B cell (primary cell): ENCODE data around the gene INO80D. TPM values are rescaled to one million over a fixed set of nuclear protein-coding genes. Genes with fewer than 3 reads are reported as not detected.

ENCODE experiments used
- ATAC-seq: fragments of 200-7000 bp; cut with Tn5 transposase; one replicate; pipeline ENCODE4 v1.10.0; 2021; ENCODE audit warnings: low read depth, mild to moderate bottlenecking, moderate number of reproducible peaks, moderate library complexity
- CTCF ChIA-PET: fragments of 350-600 bp; sonication (Branson Sonifier 250); formaldehyde crosslinking; loops from one replicate; lab custom pipeline; 2021; ENCODE audit warnings: antibody characterized with exemption, inconsistent platforms; lab: Charles Lee
- POLR2A ChIA-PET: fragments of 350-600 bp; sonication (Branson Sonifier 250); formaldehyde crosslinking; loops from one replicate; lab custom pipeline; 2021; ENCODE audit warnings: antibody characterized with exemption; lab: Charles Lee
- DNase-seq: peaks from one replicate; pipeline ENCODE4 v3.0.0; 2013
- H2AFZ ChIP-seq: 2 replicates; pipeline ENCODE4 v1.6.1; 2012; ENCODE audit warnings: mild to moderate bottlenecking, low read depth, low read length; ENCODE audit not compliant: insufficient read depth, poor library complexity, severe bottlenecking
- H3K27ac ChIP-seq, 2 donors: 1 replicate in 1 of 2; 2 replicates in 1 of 2; pipeline ENCODE4 v1.5.1; 2012 to 2013; ENCODE audit warnings: low read length in 2 of 2, mild to moderate bottlenecking in 2 of 2, moderate library complexity in 1 of 2
- H3K27me3 ChIP-seq, 4 experiments: fragments of 200-600 bp in 1 of 4; sonication (generic) in 1 of 4; replicated peaks in 1 of 4; 1 replicate in 2 of 4; 2 replicates in 2 of 4; pipeline versions ENCODE4 v1.6.1 to v1.7.0; 2013 to 2016; ENCODE audit warnings: low read length in 3 of 4, mild to moderate bottlenecking in 2 of 4, mixed read lengths in 1 of 4, moderate library complexity in 1 of 4; ENCODE audit not compliant: insufficient read depth in 4 of 4, control insufficient read depth in 3 of 4; ENCODE audit errors: control extremely low read depth in 1 of 4
- H3K36me3 ChIP-seq, 2 experiments: replicated peaks in 1 of 2; 1 replicate in 1 of 2; 2 replicates in 1 of 2; pipeline versions ENCODE4 v1.6.1 to v1.7.1; 2013; ENCODE audit warnings: low read length in 1 of 2; ENCODE audit not compliant: insufficient read depth in 2 of 2, control insufficient read depth in 1 of 2; ENCODE audit errors: control extremely low read depth in 1 of 2, extremely low read depth in 1 of 2
- H3K4me1 ChIP-seq, 2 donors: fragments of 200-600 bp in 1 of 2; sonication (generic) in 1 of 2; 1 replicate in 1 of 2; 2 replicates in 1 of 2; pipeline versions ENCODE4 v1.5.1 to v1.6.1; 2013 to 2017; ENCODE audit warnings: low read length in 2 of 2; ENCODE audit not compliant: control insufficient read depth in 2 of 2, insufficient read depth in 2 of 2
- H3K4me2 ChIP-seq: replicated peaks from 2 replicates; pipeline ENCODE3; 2012; ENCODE audit warnings: mild to moderate bottlenecking, low read depth, low read length; ENCODE audit not compliant: poor library complexity, severe bottlenecking
- H3K4me3 ChIP-seq, 5 experiments: fragments of 200-600 bp in 1 of 5; sonication (generic) in 1 of 5; 1 replicate in 3 of 5; 2 replicates in 2 of 5; pipeline versions ENCODE4 v1.5.1 to v1.7.0; 2011 to 2016; ENCODE audit warnings: low read length in 4 of 5, mild to moderate bottlenecking in 4 of 5, low read depth in 2 of 5, control low read depth in 1 of 5, moderate library complexity in 1 of 5; ENCODE audit not compliant: insufficient read depth in 1 of 5; ENCODE audit errors: control extremely low read depth in 1 of 5, extremely low read depth in 1 of 5
- H3K79me2 ChIP-seq: fragments of 200-600 bp; sonication (generic); one replicate; pipeline ENCODE4 v1.6.0; 2016; ENCODE audit warnings: low read length; ENCODE audit not compliant: control insufficient read depth, insufficient read depth
- H3K9ac ChIP-seq: fragments of 200-600 bp; sonication (generic); 2 replicates; pipeline ENCODE4 v1.6.1; 2017; ENCODE audit warnings: mild to moderate bottlenecking, low read length, moderate library complexity
- H3K9me3 ChIP-seq, 3 donors: one replicate each; pipeline versions ENCODE4 v1.6.1 to v1.7.1; 2013; ENCODE audit warnings: low read length in 2 of 3; ENCODE audit not compliant: control insufficient read depth in 2 of 3, insufficient read depth in 1 of 3; ENCODE audit errors: control extremely low read depth in 1 of 3
- H4K20me1 ChIP-seq: 2 replicates; pipeline ENCODE4 v1.6.0; 2012; ENCODE audit warnings: mild to moderate bottlenecking, low read length; ENCODE audit not compliant: insufficient read depth, control insufficient read depth, poor library complexity, severe bottlenecking
- H3K27ac Mint-ChIP-seq: one replicate; pipeline ENCODE4 v1.8.0; 2021; ENCODE audit warnings: mixed read lengths
- H3K27me3 Mint-ChIP-seq: one replicate; pipeline ENCODE4 v1.8.0; 2021; ENCODE audit warnings: mixed read lengths
- H3K4me1 Mint-ChIP-seq: one replicate; pipeline ENCODE4 v1.8.0; 2021; ENCODE audit warnings: mixed read lengths
- H3K4me3 Mint-ChIP-seq: one replicate; pipeline ENCODE4 v1.8.0; 2021; ENCODE audit warnings: mixed read lengths
- H3K9me3 Mint-ChIP-seq: one replicate; pipeline ENCODE4 v1.8.0; 2022; ENCODE audit warnings: mixed read lengths; ENCODE audit not compliant: insufficient read depth
- EZH2 ChIP-seq: IDR thresholded peaks from 2 replicates; pipeline ENCODE4 v1.6.1; 2012; ENCODE audit warnings: borderline replicate concordance, low read depth, mild to moderate bottlenecking, moderate library complexity, low read length; ENCODE audit not compliant: insufficient read depth, poor library complexity, severe bottlenecking
- WGBS: methylation state at CpG from one replicate; pipeline ENCODE4 v1.1.5; 2013; ENCODE audit warnings: missing lambda C conversion rate; ENCODE audit not compliant: insufficient coverage; 5-methylcytosine and 5-hydroxymethylcytosine counted together
- intact Hi-C: fragments of 100-400 bp; cut with micrococcal nuclease; formaldehyde crosslinking; loops from one replicate; pipeline ENCODE4 v1.10.0; 2022
- polyA plus RNA-seq: library from polyadenylated mRNA; depleted of rRNA; stranded (reverse); fragments of >200 nt; gene quantifications from 2 replicates; pipeline ENCODE4 v1.2.3, GENCODE V29; 2012
- total RNA-seq, 2 donors: library from RNA; stranded (reverse); fragments of 120-200 nt in 1 of 2; gene quantifications; 1 replicate in 1 of 2; 2 replicates in 1 of 2; pipeline versions ENCODE4 v1.2.3 to v1.2.4, GENCODE V29; 2013 to 2022
- TF ChIP-seq, protein P1 (sequence below): fragments of 200-600 bp; IDR thresholded peaks from one replicate; pipeline ENCODE4 v1.8.0; 2022; ENCODE audit warnings: antibody characterized with exemption, mild to moderate bottlenecking

Gene INO80D
- total and polyA plus RNA-seq, 2 donors (not counting 1 experiment from before 2014, with no cell fraction given), result 6.3 to 61.2 TPM

DNA sequence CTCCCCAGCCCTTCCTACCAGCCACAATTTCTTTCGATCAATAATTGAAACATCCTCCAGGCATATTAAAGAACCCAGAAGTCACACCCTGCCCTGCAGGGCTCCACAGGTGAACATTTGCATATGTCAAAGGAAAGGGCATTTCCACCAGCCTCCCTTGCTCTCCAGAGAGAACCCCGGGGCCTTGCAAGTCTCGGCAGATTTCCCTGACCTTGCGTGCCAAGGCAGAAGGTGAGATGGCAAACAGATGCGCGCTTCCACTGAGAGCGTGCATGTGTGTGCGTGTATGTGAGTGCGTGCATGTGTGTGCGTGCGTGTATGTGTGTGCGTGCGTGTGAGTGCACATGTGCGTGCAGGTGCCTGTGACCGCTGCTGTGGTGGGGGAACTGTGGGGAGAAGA is 120.3 kb downstream of the INO80D start:
- no peaks in the 10 kb centered on the region for H3K9me3 Mint-ChIP-seq
- CTCF ChIA-PET, result no interaction called here
- H4K20me1 ChIP-seq, result no peaks in the 10 kb centered on the region
- DNase-seq, result no peak
- no peak overlapping the region for H3K9ac ChIP-seq
- no peaks in the 10 kb centered on the region for H3K36me3 ChIP-seq
- POLR2A ChIA-PET, result no interaction called here
- H2AFZ ChIP-seq, result no peak overlapping the region
- H3K4me1 ChIP-seq, result no peaks in the 10 kb centered on the region
- H3K4me1 Mint-ChIP-seq, result no peaks in the 10 kb centered on the region
- intact Hi-C loops, result no loop called here
- ATAC-seq, result no peak
- no peak overlapping the region for H3K27ac ChIP-seq
- no peak for TF ChIP-seq EZH2
- TF ChIP-seq, protein P1, sequence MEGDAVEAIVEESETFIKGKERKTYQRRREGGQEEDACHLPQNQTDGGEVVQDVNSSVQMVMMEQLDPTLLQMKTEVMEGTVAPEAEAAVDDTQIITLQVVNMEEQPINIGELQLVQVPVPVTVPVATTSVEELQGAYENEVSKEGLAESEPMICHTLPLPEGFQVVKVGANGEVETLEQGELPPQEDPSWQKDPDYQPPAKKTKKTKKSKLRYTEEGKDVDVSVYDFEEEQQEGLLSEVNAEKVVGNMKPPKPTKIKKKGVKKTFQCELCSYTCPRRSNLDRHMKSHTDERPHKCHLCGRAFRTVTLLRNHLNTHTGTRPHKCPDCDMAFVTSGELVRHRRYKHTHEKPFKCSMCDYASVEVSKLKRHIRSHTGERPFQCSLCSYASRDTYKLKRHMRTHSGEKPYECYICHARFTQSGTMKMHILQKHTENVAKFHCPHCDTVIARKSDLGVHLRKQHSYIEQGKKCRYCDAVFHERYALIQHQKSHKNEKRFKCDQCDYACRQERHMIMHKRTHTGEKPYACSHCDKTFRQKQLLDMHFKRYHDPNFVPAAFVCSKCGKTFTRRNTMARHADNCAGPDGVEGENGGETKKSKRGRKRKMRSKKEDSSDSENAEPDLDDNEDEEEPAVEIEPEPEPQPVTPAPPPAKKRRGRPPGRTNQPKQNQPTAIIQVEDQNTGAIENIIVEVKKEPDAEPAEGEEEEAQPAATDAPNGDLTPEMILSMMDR, result no peak
- no peak overlapping the region for H3K4me2 ChIP-seq
- H3K4me3 Mint-ChIP-seq, result no peak overlapping the region
- H3K27ac Mint-ChIP-seq, result no peak overlapping the region
- no peaks in the 10 kb centered on the region for H3K27me3 ChIP-seq
- H3K9me3 ChIP-seq, result no peaks in the 10 kb centered on the region
- H3K27me3 Mint-ChIP-seq, result peaks cover 17% of the 10 kb centered on the region
- no peaks in the 10 kb centered on the region for H3K79me2 ChIP-seq
- no peak overlapping the region for H3K4me3 ChIP-seq
- WGBS, result 92% methylated on average over 12 of the region's 15 CpGs

DNA sequence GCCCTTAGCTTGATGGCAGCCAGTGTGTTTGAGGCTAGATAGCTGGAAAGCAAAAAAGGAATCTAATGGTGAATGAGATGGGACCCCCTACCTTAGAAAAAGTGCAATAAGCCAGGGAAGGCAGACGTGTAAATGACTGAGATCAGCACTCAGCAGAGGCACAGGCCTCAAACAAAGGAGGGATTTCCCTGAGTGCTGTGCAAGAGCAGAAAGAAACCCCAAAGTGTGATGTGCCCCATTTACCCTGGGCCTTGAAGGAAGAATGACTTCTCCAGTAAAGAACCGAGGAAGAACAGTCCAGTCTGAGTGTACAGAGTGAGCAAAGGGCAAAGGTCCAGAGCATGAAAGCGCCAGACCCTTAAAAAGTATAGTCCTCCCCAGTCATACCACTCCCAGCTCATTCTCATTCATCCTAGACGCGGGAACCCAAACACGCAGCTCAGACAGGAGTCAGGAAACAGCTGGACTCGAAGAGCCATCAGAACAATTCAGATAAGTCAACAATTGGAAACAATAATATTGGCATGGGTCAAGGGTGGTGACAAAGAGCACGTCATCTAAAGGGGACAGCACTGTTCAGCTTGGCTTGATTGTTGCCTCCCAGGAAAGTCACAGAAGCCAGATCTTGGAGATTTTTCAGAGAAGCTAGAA is 121.7 kb downstream of the INO80D start:
- H3K27ac Mint-ChIP-seq, result no peak overlapping the region
- no peaks in the 10 kb centered on the region for H3K9me3 Mint-ChIP-seq
- no peaks in the 10 kb centered on the region for H3K4me1 Mint-ChIP-seq
- no peaks in the 10 kb centered on the region for H3K4me1 ChIP-seq
- intact Hi-C loops, result no loop called here
- POLR2A ChIA-PET, result no interaction called here
- no peaks in the 10 kb centered on the region for H4K20me1 ChIP-seq
- no peak overlapping the region for H3K9ac ChIP-seq
- CTCF ChIA-PET, result interaction anchor here (2.5 kb wide), 1 partner anchor 16 kb away, joined by 6 read pairs; no protein-coding TSS in a partner anchor
- no peak overlapping the region for H3K27ac ChIP-seq
- no peak overlapping the region for H3K4me3 ChIP-seq
- H3K4me3 Mint-ChIP-seq, result no peak overlapping the region
- ATAC-seq, result no peak
- no peak overlapping the region for H3K4me2 ChIP-seq
- 67% methylated on average over 3 of the region's 8 CpGs for WGBS
- no peak for DNase-seq
- H3K9me3 ChIP-seq, result no peaks in the 10 kb centered on the region
- H3K79me2 ChIP-seq, result no peaks in the 10 kb centered on the region
- H2AFZ ChIP-seq, result no peak overlapping the region
- peaks cover 13% of the 10 kb centered on the region for H3K27me3 Mint-ChIP-seq
- TF ChIP-seq, protein P1, result no peak
- TF ChIP-seq EZH2, result no peak
- H3K36me3 ChIP-seq, result no peaks in the 10 kb centered on the region
- no peaks in the 10 kb centered on the region for H3K27me3 ChIP-seq
